Psoas muscle (tissue), 8 donors: ENCODE results near the gene SEMA3C. TPM values are rescaled to one million over a fixed set of nuclear protein-coding genes. Genes with fewer than 3 reads are reported as not detected.

Experiments
- ATAC-seq, 4 donors: fragments of 200-7000 bp; cut with Tn5 transposase; one replicate each; pipeline ENCODE4 v1.9.1; 2020; ENCODE audit warnings: moderate library complexity in 3 of 4, mild to moderate bottlenecking in 2 of 4
- DNase-seq, 2 donors: peaks; one replicate each; pipeline ENCODE4 v3.0.0-alpha.2; 2020
- H3K27ac ChIP-seq: fragments of 200-600 bp; one replicate; pipeline ENCODE4 v1.8.0; 2022
- H3K27me3 ChIP-seq, 3 donors: fragments of 200-600 bp in 1 of 3; one replicate each; pipeline versions ENCODE4 v1.6.1 to v1.8.0; 2013 to 2022; ENCODE audit warnings: low read length in 2 of 3, mild to moderate bottlenecking in 2 of 3, moderate library complexity in 1 of 3; ENCODE audit not compliant: insufficient read depth in 3 of 3
- H3K36me3 ChIP-seq, 2 donors: fragments of 200-600 bp in 1 of 2; one replicate each; pipeline versions ENCODE4 v1.6.1 to v1.8.0; 2013 to 2022; ENCODE audit warnings: low read depth in 1 of 2, mild to moderate bottlenecking in 1 of 2, moderate library complexity in 1 of 2; ENCODE audit not compliant: insufficient read depth in 1 of 2
- H3K4me1 ChIP-seq: fragments of 200-600 bp; one replicate; pipeline ENCODE4 v1.8.0; 2022
- H3K4me3 ChIP-seq: fragments of 200-600 bp; one replicate; pipeline ENCODE4 v1.8.0; 2022; ENCODE audit warnings: mild to moderate bottlenecking
- H3K9me3 ChIP-seq: fragments of 200-600 bp; one replicate; pipeline ENCODE4 v1.8.0; 2022
- CTCF ChIP-seq: fragments of 200-600 bp; IDR thresholded peaks from one replicate; pipeline ENCODE4 v1.8.0; 2022; ENCODE audit warnings: antibody characterized with exemption
- WGBS, 3 donors: extraction: QIAGEN DNeasy Blood & Tissue Kit; methylation state at CpG; one replicate each; pipeline versions ENCODE4 v1.1.6 to v1.1.7; 2013; 5-methylcytosine and 5-hydroxymethylcytosine counted together
- intact Hi-C, 2 donors: fragments of 100-400 bp; cut with DNase I; formaldehyde crosslinking; loops; one replicate each; pipeline versions ENCODE4 v1.11.0 to v1.14.2; 2022
- polyA plus RNA-seq, 3 donors: library from polyadenylated mRNA; stranded (reverse); fragments of 200-250 nt; gene quantifications; one replicate each; pipeline ENCODE4 v1.2.3, GENCODE V29; 2013
- total RNA-seq, 4 donors: library from RNA; stranded (reverse); fragmentation: NEBNext Ultra II Directional in 2 of 4; extraction: Animal tissue kit (Norgen Biotek cat#: 25700) in 2 of 4; gene quantifications; one replicate each; pipeline versions ENCODE4 v1.2.1 to v1.2.4, GENCODE V29; 2021 to 2023
- donor health status: healthy with polysubstance abuse.
- donor health status: DM: no; HTN: no; CAD: no; lungs with moderate emphysema.
- donor health status: Bipolar disorder and iron deficiency.
- donor health status: healthy.
- donor health status: DM: yes; HTN: yes; CAD: no.
- donor health status: DM: no; HTN: no; CAD: no.
- donor health status: DM: no; HTN: no; CAD: no.
- donor health status: DM: yes; HTN: yes; CAD: no.

SEMA3C gene
- total and polyA plus RNA-seq, 7 donors = 6.6 to 63.1 (median 18.3) TPM

- H3K36me3 ChIP-seq = no peaks in the 10 kb centered on the region
- no peak overlapping the region for H3K27ac ChIP-seq
- ATAC-seq (no peak), DNase-seq (no peak)
- H3K4me1 ChIP-seq = no peaks in the 10 kb centered on the region
- H3K9me3 ChIP-seq = no peaks in the 10 kb centered on the region
- intact Hi-C loops = no loop called here
- TF ChIP-seq CTCF = no peak
- WGBS, 3 donors = 74 to 82% (median 74%) methylated on average over 4 of the region's 4 CpGs
- H3K27me3 ChIP-seq = no peaks in the 10 kb centered on the region
- H3K4me3 ChIP-seq = no peak overlapping the region
Measured at GRCh38 chr7:80842022-80842790, 76.6 kb downstream of the SEMA3C start.

- intact Hi-C loops = no loop called here
- DNase-seq (no peak), ATAC-seq (no peak)
- Histone ChIP-seq H3K4me1 (no peaks in the 10 kb centered on the region), H3K27me3 (no peaks in the 10 kb centered on the region), H3K4me3 (no peak overlapping the region), H3K27ac (no peak overlapping the region), H3K36me3 (no peaks in the 10 kb centered on the region), H3K9me3 (no peaks in the 10 kb centered on the region)
- no peak for TF ChIP-seq CTCF
Measured at GRCh38 chr7:80841423-80841955, 77.4 kb downstream of the SEMA3C start.

- Histone ChIP-seq H3K36me3 (no peaks in the 10 kb centered on the region), H3K27me3 (no peaks in the 10 kb centered on the region), H3K4me3 (no peak overlapping the region), H3K4me1 (no peaks in the 10 kb centered on the region), H3K27ac (no peak overlapping the region), H3K9me3 (no peaks in the 10 kb centered on the region)
- intact Hi-C loops = no loop called here
- ATAC-seq (no peak), DNase-seq (no peak)
- no peak for TF ChIP-seq CTCF
- WGBS, 3 donors = 96 to 97% (median 96%) methylated on average over 2 of the region's 2 CpGs
Measured at GRCh38 chr7:80840681-80841080, 78.2 kb downstream of the SEMA3C start.

GRCh38 chr7:80839855-80840254 lies 79.0 kb downstream of the SEMA3C start:
- no peaks in the 10 kb centered on the region for H3K4me1 ChIP-seq
- ATAC-seq = no peak
- no peak overlapping the region for H3K4me3 ChIP-seq
- intact Hi-C loops = no loop called here
- H3K27ac ChIP-seq = no peak overlapping the region
- H3K27me3 ChIP-seq = no peaks in the 10 kb centered on the region
- H3K36me3 ChIP-seq = no peaks in the 10 kb centered on the region
- no peaks in the 10 kb centered on the region for H3K9me3 ChIP-seq
- TF ChIP-seq CTCF = no peak
- DNase-seq = no peak

- DNase-seq (no peak), ATAC-seq (no peak)
- intact Hi-C loops = no loop called here
- 44 to 77% (median 45%) methylated on average over 2 of the region's 2 CpGs for WGBS, 3 donors
- H3K27me3 ChIP-seq = no peaks in the 10 kb centered on the region
- H3K27ac ChIP-seq = no peak overlapping the region
- H3K4me3 ChIP-seq = no peak overlapping the region
- H3K4me1 ChIP-seq = peaks cover 9% of the 10 kb centered on the region
- no peaks in the 10 kb centered on the region for H3K36me3 ChIP-seq
- TF ChIP-seq CTCF = no peak
- no peaks in the 10 kb centered on the region for H3K9me3 ChIP-seq
Measured at GRCh38 chr7:80838643-80839042, 80.2 kb downstream of the SEMA3C start.
